ENCODE results near the gene OPHN1. TPM values are rescaled to one million over a fixed set of nuclear protein-coding genes. Genes with fewer than 3 reads are reported as not detected.
"Not testable (repeated sequence)": the region's sequence is repeated elsewhere in the genome, so short reads cannot be mapped to it uniquely, and the experiment has no call there.

The OPHN1 gene
- total RNA-seq, 1 donor from 2014 or later, result 5.6 TPM

GRCh38 chrX:68273887-68274286, 159.4 kb downstream of the OPHN1 start:
- Histone ChIP-seq H3K4me1 (no peaks in the 10 kb centered on the region), H3K27ac (no peak overlapping the region), H3K27me3 (no peaks in the 10 kb centered on the region), H3K9me3 (no peaks in the 10 kb centered on the region), H3K36me3 (no peaks in the 10 kb centered on the region), H3K4me3 (no peak overlapping the region)
- no peak for DNase-seq (ENCODE audit: low spot score in 2 of 2)
- no peak for TF ChIP-seq CTCF (IDR thresholded peaks at IDR 0.05)
- intact Hi-C loops (cut with DNase I), result no loop called here

GRCh38 chrX:68264793-68265192, 168.5 kb downstream of the OPHN1 start:
- H3K36me3 ChIP-seq; H3K27me3 ChIP-seq; H3K4me1 ChIP-seq; intact Hi-C loops (cut with DNase I); H3K27ac ChIP-seq; H3K4me3 ChIP-seq; H3K9me3 ChIP-seq; DNase-seq (ENCODE audit: low spot score in 2 of 2): not testable (repeated sequence)

DNA sequence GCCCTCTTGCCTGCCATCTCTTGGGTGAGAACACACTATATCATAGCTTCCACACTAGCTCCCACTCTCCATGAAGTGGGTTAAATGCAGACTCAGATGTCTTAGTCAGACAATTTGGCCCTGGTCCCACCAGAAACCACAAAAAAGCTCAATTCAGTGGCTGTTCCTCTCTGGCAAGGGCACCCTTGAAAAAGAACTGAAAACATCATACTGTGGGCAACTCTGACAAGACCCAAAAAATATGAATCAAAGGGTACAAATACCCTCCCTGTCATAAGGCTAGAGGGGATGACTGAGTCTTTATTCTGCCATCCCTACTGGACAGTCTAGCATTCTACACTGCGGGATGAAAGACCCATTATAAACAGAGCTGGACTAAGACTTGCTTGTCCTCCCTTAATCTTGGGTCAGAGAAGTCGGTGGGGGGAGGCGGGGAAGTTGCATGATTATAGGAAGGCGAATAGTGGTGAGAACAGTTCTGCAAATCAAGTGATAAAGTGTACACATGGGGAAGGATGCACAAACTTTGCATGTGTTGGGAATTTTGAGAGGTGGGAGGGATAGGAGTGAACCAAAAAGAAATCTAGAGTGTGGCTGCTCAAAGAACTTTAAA, 172.1 kb downstream of the OPHN1 start:
- H3K4me1 ChIP-seq, result no peaks in the 10 kb centered on the region
- H3K36me3 ChIP-seq, result no peaks in the 10 kb centered on the region
- no peaks in the 10 kb centered on the region for H3K9me3 ChIP-seq
- intact Hi-C loops (cut with DNase I), result no loop called here
- DNase-seq (ENCODE audit: low spot score in 2 of 2), result no peak
- no peak overlapping the region for H3K27ac ChIP-seq
- no peak for TF ChIP-seq CTCF (IDR thresholded peaks at IDR 0.05)
- no peak overlapping the region for H3K4me3 ChIP-seq
- no peaks in the 10 kb centered on the region for H3K27me3 ChIP-seq

DNA sequence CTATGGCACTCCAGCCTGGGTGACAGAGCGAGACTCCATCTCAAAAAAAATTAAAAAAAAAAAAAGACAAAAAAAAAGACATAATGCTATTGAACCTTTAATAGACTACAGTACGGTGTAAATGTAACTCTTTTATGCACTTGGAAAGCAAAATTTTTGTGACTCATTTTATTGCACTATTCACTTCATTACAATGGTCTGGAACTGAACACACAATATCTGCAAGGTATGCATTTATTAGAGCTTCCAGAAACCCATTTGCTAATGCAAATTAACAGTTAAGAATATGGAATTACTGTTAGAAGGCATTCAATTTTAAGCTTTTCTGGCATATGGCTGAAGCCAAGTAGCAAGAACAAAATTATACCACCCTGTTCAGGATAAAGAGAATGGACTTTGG, 176.3 kb downstream of the OPHN1 start:
- Histone ChIP-seq H3K4me1 (no peaks in the 10 kb centered on the region), H3K27ac (no peak overlapping the region), H3K27me3 (no peaks in the 10 kb centered on the region), H3K36me3 (no peaks in the 10 kb centered on the region), H3K4me3 (no peak overlapping the region), H3K9me3 (no peaks in the 10 kb centered on the region)
- no peak for TF ChIP-seq CTCF (IDR thresholded peaks at IDR 0.05)
- DNase-seq (ENCODE audit: low spot score in 2 of 2), result no peak
- intact Hi-C loops (cut with DNase I), result no loop called here

DNA sequence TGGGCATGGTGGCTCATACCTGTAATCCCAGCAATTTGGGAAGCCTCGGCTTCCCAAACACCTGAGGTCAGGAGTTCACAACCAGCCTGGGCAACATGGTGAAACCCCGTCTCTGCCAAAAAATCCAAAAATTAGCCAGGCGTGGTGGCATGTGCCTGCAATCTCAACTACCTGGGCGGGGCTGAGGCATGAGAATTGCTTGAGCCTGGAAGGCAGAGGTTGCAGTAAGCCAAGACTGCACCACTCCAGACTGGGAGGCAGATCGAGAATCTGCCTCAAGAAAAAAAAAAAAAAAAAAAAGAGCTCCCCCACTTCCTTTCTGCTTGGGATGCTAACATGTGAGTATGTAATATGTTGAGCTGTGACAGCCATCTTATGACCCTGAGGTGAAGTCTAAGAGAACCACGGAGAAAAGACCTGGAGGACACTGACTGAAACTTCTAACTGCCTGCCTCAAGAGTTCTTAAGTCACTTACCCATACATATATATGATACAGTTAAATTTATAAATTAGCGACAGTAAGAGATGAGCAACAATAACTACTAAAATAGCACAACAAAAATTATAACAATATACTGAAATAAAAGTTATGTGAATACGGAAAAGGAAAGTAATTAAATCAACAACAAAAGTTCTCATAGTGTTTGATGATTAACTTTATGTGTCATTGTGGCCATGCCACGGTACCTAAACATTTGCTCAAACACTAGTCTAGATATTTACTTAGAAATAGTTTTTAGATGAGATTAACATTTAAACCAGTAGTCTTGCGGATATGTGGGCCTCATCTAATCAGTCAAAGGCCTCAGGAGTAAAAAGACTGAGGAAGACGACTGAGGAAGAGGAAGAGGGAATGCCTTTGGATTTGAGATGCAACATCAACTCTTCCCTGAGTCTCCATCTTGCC, 178.3 kb downstream of the OPHN1 start:
- no peaks in the 10 kb centered on the region for H3K4me1 ChIP-seq
- no peaks in the 10 kb centered on the region for H3K36me3 ChIP-seq
- intact Hi-C loops (cut with DNase I), result no loop called here
- H3K4me3 ChIP-seq, result no peak overlapping the region
- DNase-seq (ENCODE audit: low spot score in 2 of 2), result no peak
- H3K27ac ChIP-seq, result no peak overlapping the region
- no peaks in the 10 kb centered on the region for H3K9me3 ChIP-seq
- no peaks in the 10 kb centered on the region for H3K27me3 ChIP-seq
- TF ChIP-seq CTCF (IDR thresholded peaks at IDR 0.05), result no peak

- Histone ChIP-seq H3K36me3 (no peaks in the 10 kb centered on the region), H3K27ac (no peak overlapping the region), H3K4me1 (no peaks in the 10 kb centered on the region), H3K4me3 (no peak overlapping the region), H3K9me3 (no peaks in the 10 kb centered on the region), H3K27me3 (no peaks in the 10 kb centered on the region)
- intact Hi-C loops (cut with DNase I), result no loop called here
- no peak for TF ChIP-seq CTCF (IDR thresholded peaks at IDR 0.05)
- DNase-seq (ENCODE audit: low spot score in 2 of 2), result no peak
Measured at GRCh38 chrX:68252664-68253063, 180.6 kb downstream of the OPHN1 start.
